GM18868 (cell line): ENCODE data around the gene UNC5A.

ENCODE experiments used
- ATAC-seq: cut with Tn5 transposase; IDR thresholded peaks from one replicate; pipeline ENCODE4 v1.9.1; 2021; ENCODE audit warnings: mild to moderate bottlenecking, moderate library complexity; ENCODE audit not compliant: unreplicated experiment

The UNC5A gene

DNA sequence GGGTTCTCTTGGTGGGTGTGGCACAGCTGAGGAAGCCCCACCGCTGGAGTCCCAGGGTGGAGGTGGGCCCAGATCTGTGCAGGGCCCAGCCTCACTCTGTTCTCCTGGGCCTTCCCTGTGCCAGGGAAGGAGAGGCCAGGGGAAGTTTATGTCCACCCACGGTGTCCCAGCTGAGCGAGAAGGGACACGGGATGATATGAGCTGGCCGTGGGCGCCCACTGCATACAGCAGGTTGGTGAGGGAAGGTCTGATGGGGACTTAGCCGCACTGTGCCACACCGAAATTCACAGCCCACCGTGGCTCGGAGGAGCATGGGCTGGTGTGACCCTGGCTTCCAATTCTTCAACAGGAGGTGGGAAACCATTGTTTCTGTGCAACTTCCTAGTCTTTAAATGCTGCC, 33.9 kb downstream of the UNC5A start:
- ATAC-seq: no peak

DNA sequence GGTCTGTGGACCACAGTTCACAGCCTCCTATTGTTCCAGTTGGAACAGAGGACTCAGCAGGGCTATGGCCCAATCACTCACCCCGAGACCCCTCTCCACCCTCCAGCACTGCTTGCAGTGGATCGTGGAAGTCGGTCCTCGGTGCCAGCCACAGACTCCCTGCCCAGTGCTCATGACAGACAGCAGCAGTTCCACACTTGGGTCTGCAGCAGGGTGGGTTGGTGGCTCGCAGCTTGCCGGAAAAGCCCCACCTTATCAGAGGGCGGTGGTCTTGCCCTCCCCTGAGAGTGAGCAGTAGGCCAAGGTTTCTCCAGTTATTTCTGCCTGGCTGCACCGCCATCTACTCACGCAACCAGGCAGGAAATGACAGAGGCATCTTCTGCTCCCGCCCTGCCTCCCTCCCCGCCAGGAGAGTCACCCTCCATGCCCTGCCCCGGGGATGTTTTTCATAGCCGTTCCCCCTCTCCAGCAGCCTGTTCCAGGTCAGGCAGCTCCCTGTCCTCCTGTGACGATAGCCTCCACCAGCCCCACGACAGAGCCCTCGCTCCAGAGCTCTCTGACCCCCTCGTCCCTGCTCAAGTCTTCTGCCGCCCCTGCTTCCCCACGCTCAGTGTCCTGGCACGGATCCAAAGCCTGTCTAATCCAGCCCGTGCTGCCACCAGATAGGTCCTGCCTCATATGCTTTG, 34.5 kb downstream of the UNC5A start:
- no peak for ATAC-seq

DNA sequence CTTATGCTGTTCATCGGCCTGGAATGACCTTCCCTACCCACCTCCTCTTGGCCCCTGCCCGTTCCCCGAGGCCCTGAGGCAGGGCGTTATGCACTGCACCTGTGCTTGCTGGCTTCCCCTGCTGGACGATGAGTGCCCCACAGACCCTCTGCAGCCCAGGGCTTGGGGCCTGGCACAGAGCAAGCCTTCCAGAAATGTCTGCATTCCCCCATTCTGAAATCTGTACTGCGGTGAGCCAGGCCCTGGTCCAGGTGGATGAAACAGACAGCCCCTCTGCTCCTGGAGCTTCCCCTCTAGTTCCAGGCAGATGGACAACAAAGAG, 35.0 kb downstream of the UNC5A start:
- ATAC-seq: no peak

DNA sequence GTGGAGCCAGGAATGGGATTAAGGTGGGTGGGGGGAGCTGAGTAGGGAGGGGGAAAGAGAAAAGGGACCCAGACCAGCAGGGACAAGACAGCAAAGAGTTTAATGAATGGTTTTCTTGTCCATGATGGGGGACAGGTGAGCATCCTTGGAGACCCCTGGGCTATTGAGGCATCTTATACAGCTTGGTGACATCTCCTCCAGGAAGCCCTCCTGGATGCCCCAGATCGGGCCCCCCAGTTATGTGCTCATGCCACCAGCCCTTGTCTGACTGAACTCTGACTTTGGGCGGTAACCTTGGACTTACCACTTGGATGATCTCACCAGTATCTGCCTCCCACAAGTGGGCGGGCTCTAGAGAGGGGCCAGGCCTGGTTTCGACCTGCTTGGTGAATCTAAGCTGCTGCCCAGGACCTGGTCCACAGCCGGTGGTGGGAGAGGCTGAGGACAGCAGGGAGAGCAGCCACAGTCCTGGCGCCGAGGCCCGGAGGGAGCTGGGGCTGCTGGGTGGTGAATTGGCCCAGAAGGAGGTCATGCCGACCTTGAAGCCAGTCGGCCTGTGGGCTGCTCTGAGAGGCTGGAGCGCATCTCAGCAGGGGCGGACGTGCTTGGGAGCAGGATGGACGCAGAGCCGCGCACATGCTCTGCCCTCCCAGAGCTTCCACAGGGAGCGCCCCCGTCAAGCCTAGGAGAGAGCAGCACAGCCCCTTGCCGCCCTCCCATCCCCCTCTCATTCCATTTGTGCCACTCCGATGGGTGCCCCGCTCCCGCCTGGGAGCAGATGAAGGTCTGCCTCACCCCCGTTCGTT, 36.2 kb downstream of the UNC5A start:
- no peak for ATAC-seq

DNA sequence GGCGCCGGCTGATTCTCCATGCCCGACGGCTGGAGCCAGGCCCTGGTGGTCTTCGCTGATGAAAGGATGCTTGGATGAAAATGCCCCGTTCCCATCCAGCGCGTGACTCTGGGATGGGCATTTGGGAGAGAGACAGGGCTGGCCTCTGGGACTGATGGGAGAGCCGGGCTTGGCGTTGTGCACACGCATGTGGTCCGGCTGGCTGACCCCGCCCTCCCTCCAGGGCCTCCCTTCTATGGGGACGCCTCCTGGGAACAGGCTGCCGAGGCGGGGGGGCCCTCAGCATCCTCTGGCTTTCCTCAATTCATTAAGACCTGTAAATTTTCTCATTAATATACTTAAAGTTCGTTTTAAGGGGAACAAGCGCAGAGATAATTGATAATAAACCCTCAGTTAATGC, 36.8 kb downstream of the UNC5A start:
- no peak for ATAC-seq

DNA sequence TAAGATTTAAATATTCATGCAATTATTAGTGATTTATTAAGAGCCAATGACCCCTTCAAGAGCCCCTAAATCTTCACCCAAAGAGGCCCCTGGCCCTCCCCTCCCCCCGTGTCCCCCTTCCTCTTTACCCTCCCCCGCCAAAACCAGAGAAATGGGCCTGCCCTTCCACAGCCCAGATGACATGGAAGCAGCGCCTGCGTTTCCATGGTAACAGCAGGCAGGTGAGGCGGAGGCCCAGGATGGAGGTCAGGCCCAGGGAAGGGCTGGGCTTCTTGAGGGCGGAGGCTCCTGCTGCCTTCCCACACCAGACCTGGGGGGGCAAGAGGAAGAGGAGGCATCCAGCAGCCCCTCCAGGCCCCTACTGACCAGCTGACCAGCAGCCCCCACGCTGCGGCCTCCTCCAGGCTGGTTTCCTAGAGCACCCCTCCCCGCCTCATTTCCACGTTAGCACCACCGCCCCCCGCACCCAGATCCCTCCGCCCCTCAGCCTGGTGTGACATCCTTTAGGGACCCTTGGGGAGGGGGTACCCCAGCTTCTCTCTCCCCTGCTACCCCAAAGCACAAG, 37.4 kb downstream of the UNC5A start:
- ATAC-seq: no peak

DNA sequence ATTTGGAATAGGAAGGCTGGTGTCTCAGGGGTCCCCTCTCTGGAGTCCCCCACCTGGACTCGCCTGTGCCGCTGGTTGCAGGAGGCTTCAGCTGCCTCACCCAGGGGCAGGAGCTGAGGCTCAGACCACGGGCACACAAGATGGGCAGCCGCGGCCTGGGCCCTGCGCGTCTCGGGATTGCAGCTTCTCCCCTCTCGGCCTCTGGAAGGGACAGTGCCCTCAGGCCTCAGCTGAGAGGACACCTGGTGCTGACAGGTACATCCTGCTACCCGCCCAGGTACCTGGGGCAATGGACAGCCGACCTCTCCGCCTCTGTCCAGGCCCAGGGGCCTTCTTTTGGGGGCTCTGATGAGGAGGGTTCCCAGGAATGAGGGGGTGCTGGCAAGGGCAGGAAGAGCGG, 38.3 kb downstream of the UNC5A start:
- ATAC-seq: no peak

DNA sequence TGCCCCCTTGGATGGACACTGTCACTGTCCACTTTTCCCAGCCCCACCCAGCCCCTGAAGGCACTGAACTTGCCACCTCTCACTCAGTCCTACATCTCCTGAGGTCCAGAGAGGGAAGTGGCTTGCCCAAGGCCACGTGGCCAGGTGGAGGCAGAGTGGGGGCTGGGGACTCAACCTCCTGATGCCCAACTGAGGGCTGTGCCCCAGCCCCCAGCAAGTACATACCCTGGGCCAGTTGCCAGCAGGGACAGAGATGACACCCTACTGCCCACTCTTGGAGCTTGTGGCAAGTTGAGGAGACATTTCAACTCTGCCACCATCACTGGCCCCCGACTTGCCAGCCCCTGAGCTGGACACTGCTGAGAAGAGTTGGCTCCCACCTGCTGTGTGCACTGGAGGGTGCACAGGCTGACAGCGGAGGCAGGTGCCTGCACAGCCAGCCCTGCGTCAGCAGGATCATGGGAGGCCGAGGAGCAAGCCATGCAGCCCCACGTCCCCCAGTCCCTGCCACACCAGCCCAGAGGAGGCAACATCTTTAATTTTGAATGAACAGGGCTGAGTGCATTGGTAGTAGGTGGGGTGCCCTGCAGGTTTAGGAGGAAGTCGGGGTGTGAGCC, 39.4 kb downstream of the UNC5A start:
- ATAC-seq: no peak

DNA sequence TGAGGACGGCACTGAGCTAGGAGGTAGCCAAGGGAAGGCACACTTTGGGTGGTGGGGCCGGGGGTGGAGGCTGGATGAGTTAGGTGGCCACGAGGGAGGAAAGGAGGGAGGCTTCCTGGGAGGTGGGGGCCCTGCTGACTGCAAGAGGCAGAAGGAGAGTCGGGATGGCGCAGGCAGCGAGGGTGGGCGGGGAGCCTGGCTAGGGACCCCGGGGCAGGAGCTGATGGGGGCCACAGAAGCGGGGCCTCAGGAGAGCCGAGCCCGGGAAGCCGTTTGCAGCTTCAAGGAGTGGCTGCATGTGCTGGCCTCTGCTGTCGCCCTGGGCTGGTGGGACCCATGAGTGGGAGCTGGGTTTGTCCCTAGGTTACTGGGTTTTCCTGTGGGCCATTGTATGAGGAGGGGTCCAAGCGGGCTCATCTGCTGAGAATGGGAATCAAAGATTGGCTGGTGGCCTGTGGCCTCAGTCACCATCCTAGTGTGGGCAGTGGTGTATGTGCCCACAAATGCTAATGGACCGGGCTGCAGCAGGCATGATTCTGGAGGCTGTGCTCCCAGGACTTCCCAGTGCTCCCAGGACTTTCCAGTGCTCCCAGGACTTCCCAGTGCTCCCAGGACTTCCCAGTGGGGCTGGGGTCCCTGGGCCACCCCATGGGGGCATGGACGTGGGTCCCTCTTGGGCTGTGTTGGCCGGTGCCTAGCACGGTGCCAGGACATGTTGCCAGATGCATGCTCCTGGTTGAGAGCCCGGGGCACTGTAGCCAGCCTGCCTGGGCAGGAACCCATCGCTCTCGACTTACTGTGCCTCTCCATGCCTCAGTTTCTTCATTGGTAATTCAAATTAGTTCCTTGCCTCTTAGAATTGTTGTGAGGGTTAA, 40.2 kb downstream of the UNC5A start:
- no peak for ATAC-seq

DNA sequence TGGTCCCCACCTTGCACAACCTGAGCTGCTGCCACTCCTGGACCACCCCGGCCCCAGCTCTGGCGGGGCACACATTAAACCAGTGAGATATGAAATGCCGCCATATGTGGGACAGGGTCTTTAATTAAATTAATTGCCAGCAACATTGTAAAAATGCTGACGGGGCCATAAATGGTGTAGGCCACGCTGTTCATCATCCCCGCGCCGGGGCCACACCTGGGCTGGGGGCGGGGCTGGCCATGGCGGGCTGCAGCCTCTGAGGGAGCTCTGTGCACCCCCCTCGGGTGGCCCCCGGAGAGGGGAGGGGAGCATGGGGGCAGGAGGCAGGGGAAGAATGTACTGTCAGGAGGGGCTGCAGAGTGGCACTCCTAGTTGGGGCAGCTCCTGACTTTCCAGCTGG, 41.0 kb downstream of the UNC5A start:
- no peak for ATAC-seq

DNA sequence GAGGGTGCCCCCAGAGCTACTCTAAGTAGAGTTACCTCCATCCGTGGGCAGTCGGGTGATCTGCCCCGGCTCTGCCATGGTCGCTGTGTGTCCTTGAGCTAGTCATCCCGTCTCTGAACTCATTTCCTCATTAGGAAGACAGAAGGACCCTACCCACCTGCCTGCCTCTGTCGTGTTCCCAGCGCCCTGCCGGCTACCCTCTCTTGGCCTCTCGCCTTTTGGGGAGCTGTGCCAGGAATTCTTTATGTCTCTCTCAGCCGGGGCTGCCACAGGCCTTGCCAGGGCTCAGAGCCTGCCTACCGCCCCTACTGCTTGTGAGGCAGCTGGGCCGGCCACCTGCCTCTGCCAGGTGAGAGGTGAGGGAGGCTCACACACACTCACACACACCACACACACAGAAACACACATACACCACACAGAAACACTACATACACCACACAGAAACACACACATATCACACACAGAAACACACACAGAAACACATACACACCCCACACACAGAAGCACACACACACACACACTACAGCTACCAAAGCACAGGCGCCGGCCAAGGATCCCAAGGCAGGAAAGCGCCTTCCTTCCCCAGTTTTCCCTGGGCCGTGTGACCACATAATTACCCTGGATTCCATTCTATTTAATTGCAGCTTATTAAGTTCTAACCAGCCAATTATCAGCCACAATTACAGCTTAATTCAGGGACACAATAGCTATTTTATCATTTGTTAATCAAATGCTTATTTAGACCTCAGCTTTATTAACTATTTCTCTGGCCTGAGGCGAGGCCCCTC, 41.7 kb downstream of the UNC5A start:
- no peak for ATAC-seq

DNA sequence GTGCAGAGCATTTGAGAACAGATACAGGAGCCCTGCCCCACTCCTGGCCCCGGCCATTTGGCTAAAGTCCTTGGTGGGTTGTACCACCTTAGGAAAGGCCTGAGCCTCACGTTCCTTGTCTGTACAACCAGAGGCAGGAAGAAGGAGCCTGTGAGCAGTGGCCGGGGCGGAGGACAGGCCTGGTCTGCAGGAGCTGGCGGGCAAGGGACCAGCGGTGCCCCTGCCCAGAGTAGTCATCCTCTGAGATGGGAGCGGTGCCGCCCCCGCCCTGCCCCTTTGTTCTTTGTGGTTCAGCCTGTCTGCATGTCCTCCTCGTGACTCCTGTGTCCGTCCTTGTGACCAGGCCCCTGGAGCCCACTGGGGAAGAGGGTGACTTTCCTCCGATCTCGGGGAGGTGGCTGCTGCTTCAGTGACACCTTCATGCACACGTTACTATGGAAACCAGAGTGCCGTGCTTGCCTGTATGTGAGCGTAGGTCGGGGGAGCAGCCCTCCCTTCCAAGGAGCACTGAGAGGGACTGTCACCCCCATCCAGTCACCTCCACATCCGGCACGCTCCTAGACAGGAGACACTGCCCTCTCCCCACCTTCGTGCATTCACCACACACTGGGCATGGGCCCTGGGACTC, 42.9 kb downstream of the UNC5A start:
- ATAC-seq: no peak

DNA sequence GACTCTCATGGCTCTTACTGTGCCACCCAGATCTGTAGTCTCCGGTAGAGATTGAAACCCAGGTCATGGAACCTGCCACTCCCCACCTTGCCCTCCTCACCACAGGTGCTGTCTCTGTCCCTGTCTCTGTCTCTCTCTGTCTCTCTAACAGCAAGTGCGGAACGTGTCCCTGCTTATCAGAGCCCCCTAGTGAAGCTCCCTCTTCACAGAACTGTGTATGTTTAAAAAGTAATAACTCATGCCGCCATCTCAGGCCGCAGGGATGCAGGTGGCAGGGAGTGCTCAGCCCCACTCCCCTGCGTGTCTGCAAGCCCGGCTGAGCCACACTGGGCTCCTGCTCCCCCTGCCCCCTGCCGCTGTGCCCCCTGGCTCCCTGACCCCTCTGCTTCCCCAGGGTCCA, 43.8 kb downstream of the UNC5A start:
- no peak for ATAC-seq

DNA sequence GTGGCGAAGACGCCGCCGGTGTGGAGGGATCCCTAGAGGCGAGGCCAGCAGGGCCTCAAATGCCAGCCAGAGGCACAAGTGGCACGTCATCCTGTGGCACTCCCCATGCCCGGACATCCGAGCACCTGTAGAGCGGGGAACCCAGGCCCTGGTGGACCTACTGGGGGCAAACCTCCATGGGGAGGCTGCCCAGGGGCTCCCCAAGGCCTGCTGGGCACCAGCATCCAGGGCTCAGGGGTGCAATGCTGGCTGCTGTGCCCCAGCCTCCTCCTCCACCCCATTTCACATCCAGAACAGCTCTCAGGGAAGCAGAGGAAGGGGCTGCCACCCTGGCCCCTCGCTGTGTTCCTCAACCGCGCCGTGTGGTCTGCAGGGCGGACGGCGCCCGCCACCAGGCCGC, 45.2 kb downstream of the UNC5A start:
- ATAC-seq: no peak

DNA sequence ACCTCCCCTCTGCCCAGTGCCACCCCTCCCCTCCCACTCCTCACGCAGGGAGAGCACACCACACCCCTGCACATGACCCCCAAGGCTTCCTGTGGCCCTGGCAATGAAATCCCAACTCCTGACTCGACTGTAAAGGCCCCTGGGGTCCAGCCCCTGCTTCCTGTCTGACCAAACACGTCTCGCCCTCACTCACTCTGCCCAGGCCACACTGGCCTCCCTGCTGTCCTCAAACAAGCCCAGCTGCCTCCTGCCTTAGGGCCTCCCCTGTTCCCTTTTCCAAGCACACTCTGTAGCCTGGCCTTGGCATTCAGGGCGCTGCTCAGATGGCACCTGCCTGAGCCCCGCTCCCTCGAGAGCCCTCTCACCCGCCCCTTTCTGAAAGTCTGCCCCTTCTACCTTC, 46.4 kb downstream of the UNC5A start:
- no peak for ATAC-seq

DNA sequence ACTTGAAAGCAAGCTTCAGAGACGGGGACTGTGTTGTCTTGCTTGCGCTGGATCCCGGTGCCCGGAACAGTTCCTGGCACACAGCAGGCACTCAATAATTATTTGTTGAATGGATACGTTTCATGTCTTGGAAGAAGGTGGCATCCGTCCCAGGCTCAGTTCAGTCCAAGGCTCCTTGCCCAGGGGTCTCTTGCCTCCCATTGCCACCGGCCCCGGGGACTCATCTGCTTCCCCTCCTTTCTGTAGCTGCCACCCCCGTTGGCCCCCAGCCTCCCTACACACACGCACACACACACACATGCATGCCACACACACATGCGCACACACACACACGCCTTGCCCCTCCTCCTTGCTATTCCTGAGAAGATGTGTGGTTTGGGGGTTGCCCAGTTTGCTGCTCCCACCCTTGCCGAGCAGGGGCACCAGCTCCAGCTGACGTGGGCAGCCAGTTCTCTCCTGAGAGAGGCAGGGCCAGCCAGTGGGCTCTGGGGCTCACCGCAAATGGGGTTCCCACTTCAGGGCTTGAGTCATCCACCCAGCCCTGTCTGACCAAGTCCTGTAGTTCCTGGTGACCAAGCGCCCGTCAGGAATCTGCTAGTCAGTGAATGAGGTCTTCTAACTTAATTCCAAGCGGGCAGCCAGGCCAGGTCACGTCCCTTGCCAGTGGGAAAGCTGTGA, 47.0 kb downstream of the UNC5A start:
- ATAC-seq: no peak

DNA sequence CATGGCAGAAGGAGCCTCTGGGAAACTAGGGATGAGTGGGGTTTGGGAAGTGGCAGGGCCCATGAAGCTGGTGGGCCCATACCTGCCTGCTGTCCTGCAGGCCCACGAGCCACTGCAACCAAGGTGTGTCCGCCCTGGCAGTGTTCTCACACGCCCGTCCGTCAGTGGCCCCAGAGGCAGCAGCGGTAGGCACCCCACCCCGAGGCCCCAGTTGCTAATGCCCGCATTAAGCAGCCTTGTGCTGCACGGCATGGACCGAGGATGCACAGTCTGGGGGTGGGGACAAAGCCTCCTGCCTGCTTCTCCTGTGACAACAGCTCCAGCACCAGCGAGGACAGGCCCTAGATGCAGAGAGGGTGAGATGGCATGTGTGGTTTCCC, 47.5 kb downstream of the UNC5A start:
- ATAC-seq: no peak

DNA sequence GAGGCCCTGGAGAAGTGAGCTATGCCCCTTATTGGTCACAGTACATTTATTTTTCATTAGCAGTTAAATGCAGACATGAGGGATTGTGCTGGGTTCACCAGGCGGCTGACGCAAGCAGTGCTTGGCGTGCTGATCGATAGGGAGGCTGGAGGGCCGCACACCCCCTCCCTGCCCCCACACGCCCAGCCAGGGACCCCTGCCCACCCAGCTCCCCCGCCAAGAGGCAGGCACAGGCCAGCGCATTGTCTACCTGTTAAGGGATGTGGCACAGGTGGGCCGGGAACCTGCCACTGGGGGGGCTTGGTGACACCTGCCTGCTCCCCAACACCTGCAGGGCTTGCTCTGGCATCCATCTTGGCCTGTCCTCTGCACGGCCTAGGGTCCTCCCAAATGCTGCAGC, 49.6 kb downstream of the UNC5A start:
- no peak for ATAC-seq

DNA sequence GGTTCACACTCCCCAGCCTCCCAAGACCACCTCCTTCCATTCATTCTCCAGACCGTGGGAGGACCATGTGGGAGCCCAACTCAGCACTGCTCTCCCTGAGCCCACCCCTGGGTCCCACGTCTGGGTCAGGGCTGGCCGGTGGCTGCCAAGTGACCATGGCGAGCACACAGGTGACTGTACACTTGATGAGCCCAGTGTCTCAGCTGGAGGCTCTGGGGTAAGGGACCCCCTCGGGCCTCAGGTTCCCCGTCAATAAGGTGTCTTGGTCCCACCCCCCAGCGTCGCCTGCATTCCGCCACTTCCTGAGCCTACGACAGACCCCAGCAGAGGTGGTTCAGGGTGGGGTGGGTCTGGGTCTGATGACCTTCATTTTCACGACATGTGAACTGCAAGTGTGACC, 50.0 kb downstream of the UNC5A start:
- no peak for ATAC-seq
